GM12878 (cell line): ENCODE results near the gene TSC22D1. TPM values are rescaled to one million over a fixed set of nuclear protein-coding genes. Genes with fewer than 3 reads are reported as not detected.

Source experiments
- ATAC-seq: fragments of 200-7000 bp; cut with Tn5 transposase; 3 replicates; pipeline ENCODE4 v1.9.1; 2020; ENCODE audit warnings: mild to moderate bottlenecking, moderate library complexity
- BruUV-seq: library from RNA; stranded (reverse); fragments of 400-500 nt; replicated peaks from 2 replicates; lab custom pipeline; 2021; lab: Mats Ljungman, UMichigan
- CTCF ChIA-PET: fragments of 300-600 bp; sonication (Branson Sonifier 250); formaldehyde crosslinking; extraction: SDS; loops from one replicate; lab custom pipeline; 2021; ENCODE audit warnings: inconsistent platforms; lab: Yijun Ruan, JAX
- POLR2A ChIA-PET: fragments of 350-600 bp; formaldehyde crosslinking; extraction: SDS; loops from one replicate; lab custom pipeline; 2021; ENCODE audit warnings: inconsistent platforms; lab: Charles Lee
- RAD21 ChIA-PET: fragments of 300-600 bp; sonication (Branson Sonifier 250); formaldehyde crosslinking; loops from one replicate; lab custom pipeline; 2023; ENCODE audit warnings: antibody characterized with exemption; ENCODE audit not compliant: unreplicated experiment; lab: Charles Lee
- SMC1A ChIA-PET: fragments of 300-600 bp; sonication (Branson Sonifier 250); formaldehyde crosslinking; loops from one replicate; lab custom pipeline; 2023; ENCODE audit not compliant: unreplicated experiment, uncharacterized antibody; lab: Charles Lee
- DNase-seq: peaks from one replicate; pipeline ENCODE4 v3.0.0-alpha.2; 2011; ENCODE audit warnings: low read depth, low spot score
- FAIRE-seq: peaks from 3 replicates; lab custom pipeline; 2011; peaks lifted over from hg19 to GRCh38; lab: Jason Lieb, UNC
- H2AFZ ChIP-seq: 2 replicates; pipeline ENCODE4 v1.6.0; 2011; ENCODE audit warnings: low read depth, low read length, control low read depth; ENCODE audit not compliant: control insufficient read depth
- H3K27ac ChIP-seq: 2 replicates; pipeline ENCODE4 v1.5.1; 2011; ENCODE audit warnings: control low read depth; ENCODE audit not compliant: control insufficient read depth, insufficient read depth
- H3K27me3 ChIP-seq, 2 experiments: replicated peaks in 1 of 2; 2 replicates each; pipeline versions ENCODE4 v1.6.0 to v1.6.1; 2011; ENCODE audit warnings: low read length in 1 of 2; ENCODE audit not compliant: control insufficient read depth in 2 of 2, insufficient read depth in 2 of 2
- H3K36me3 ChIP-seq, 2 experiments: 2 replicates each; pipeline ENCODE4 v1.5.1; 2011; ENCODE audit warnings: low read length in 1 of 2; ENCODE audit not compliant: control insufficient read depth in 2 of 2, insufficient read depth in 2 of 2
- H3K4me1 ChIP-seq: 2 replicates; pipeline ENCODE4 v1.6.1; 2011; ENCODE audit warnings: mild to moderate bottlenecking, low read length, moderate library complexity, mixed read lengths; ENCODE audit not compliant: control insufficient read depth, insufficient read depth
- H3K4me2 ChIP-seq: 2 replicates; pipeline ENCODE4 v1.6.0; 2011; ENCODE audit warnings: control low read depth; ENCODE audit not compliant: control insufficient read depth, insufficient read depth
- H3K4me3 ChIP-seq: fragments of 200-600 bp; sonication (generic); 2 replicates; pipeline ENCODE4 v1.5.1; 2016
- H3K79me2 ChIP-seq: 2 replicates; pipeline ENCODE4 v1.6.0; 2011; ENCODE audit warnings: low read length; ENCODE audit not compliant: control insufficient read depth, insufficient read depth
- H3K9ac ChIP-seq: 2 replicates; pipeline ENCODE4 v1.8.0; 2011; ENCODE audit warnings: low read length, control low read depth, mixed read lengths; ENCODE audit not compliant: control insufficient read depth, insufficient read depth
- H3K9me3 ChIP-seq: replicated peaks from 3 replicates; pipeline ENCODE4 v1.5.1; 2011; ENCODE audit warnings: mild to moderate bottlenecking, low read length; ENCODE audit not compliant: control insufficient read depth, insufficient read depth
- H4K20me1 ChIP-seq: 2 replicates; pipeline ENCODE4 v1.6.0; 2011; ENCODE audit not compliant: control insufficient read depth, insufficient read depth
- EGR1 ChIP-seq, 2 experiments: IDR thresholded peaks; 1 replicate in 1 of 2; 2 replicates in 1 of 2; pipeline ENCODE4 v1.6.1; 2011 to 2012; ENCODE audit warnings: low read depth in 2 of 2, low read length in 2 of 2, borderline replicate concordance in 1 of 2, mild to moderate bottlenecking in 1 of 2, moderate library complexity in 1 of 2
- HDAC6 ChIP-seq: fragments of 200-600 bp; sonication (generic); IDR thresholded peaks from one replicate; pipeline ENCODE4 v1.8.0; 2017; ENCODE audit warnings: antibody characterized with exemption; ENCODE audit not compliant: unreplicated experiment
- JUND ChIP-seq: IDR thresholded peaks from 2 replicates; pipeline ENCODE4 v1.6.1; 2012; ENCODE audit warnings: low read depth, mild to moderate bottlenecking, low read length, improper control_type of control experiment, moderate library complexity
- KDM1A ChIP-seq: fragments of 200-600 bp; sonication (generic); IDR thresholded peaks from 2 replicates; pipeline ENCODE4 v1.6.1; 2016; ENCODE audit warnings: borderline replicate concordance
- MTA2 ChIP-seq: fragments of 450-650 bp; IDR thresholded peaks from 2 replicates; pipeline ENCODE4 v1.6.1; 2016; ENCODE audit warnings: low read depth, mild to moderate bottlenecking, moderate library complexity
- NFYB ChIP-seq: IDR thresholded peaks from 2 replicates; pipeline ENCODE4 v1.6.1; 2011; ENCODE audit warnings: low read depth, mild to moderate bottlenecking, low read length, improper control_type of control experiment, moderate library complexity; ENCODE audit not compliant: insufficient read depth
- PAX8 ChIP-seq: fragments of 450-650 bp; IDR thresholded peaks from 2 replicates; pipeline ENCODE4 v1.6.1; 2017; ENCODE audit warnings: mild to moderate bottlenecking, moderate library complexity
- SREBF1 ChIP-seq: IDR thresholded peaks from 2 replicates; pipeline ENCODE4 v1.6.1; 2012; ENCODE audit warnings: mild to moderate bottlenecking, low read length
- STAT1 ChIP-seq: fragments of 450-650 bp; conservative IDR thresholded peaks from 2 replicates; pipeline ENCODE4 v1.6.1; 2014; ENCODE audit warnings: antibody characterized with exemption, mild to moderate bottlenecking
- SUZ12 ChIP-seq: fragments of 200-600 bp; sonication (generic); IDR thresholded peaks from one replicate; pipeline ENCODE4 v1.6.1; 2018; ENCODE audit warnings: antibody characterized with exemption, mild to moderate bottlenecking; ENCODE audit not compliant: unreplicated experiment
- WGBS: methylation state at CpG from one replicate; pipeline ENCODE4 v1.1.6; 2016; ENCODE audit warnings: low lambda C conversion rate; ENCODE audit not compliant: insufficient replicate concordance, insufficient coverage; ENCODE audit errors: missing lambda C conversion rate; 5-methylcytosine and 5-hydroxymethylcytosine counted together
- in situ Hi-C: fragments of 300-500 bp; cut with MboI; formaldehyde crosslinking; loops from 9 replicates; pipeline ENCODE4 v1.14.3; 2018; ENCODE audit warnings: mixed read lengths
- intact Hi-C: fragments of 100-400 bp; cut with micrococcal nuclease; formaldehyde crosslinking; loops from one replicate; pipeline ENCODE4 v1.14.2; 2022; ENCODE audit not compliant: unreplicated experiment
- polyA plus RNA-seq, 11 experiments: library from polyadenylated mRNA; depleted of rRNA in 4 of 11; unstranded in 6 of 11; stranded (reverse) in 5 of 11; fragments of >200 nt; fragmentation: Nextera tagmentation in 4 of 11; fragmentation: Illumina TruSeq in 1 of 11; extraction: Ambion mirVana in 4 of 11; extraction: Trizol in 1 of 11; gene quantifications; 1 replicate in 1 of 11; 2 replicates in 10 of 11; pipeline versions ENCODE4 v1.2.1 to v1.2.3, GENCODE V29; 2011 to 2016; ENCODE audit warnings: inconsistent platforms in 2 of 11, missing spikeins in 2 of 11, low read depth in 1 of 11
- total RNA-seq, 4 experiments: library from RNA; depleted of rRNA in 3 of 4; stranded (reverse); fragments of >200 nt in 3 of 4; fragmentation: Illumina TruSeq in 1 of 4; extraction: Trizol in 1 of 4; gene quantifications; 2 replicates each; pipeline versions ENCODE4 v1.2.1 to v1.2.3, GENCODE V29; 2013 to 2021
- TF ChIP-seq, protein P1 (sequence below): fragments of 450-650 bp; IDR thresholded peaks from 2 replicates; pipeline ENCODE4 v1.6.1; 2018; ENCODE audit warnings: mild to moderate bottlenecking, low read depth, moderate library complexity; ENCODE audit not compliant: partially characterized antibody
- TF ChIP-seq, protein P2 (sequence below): IDR thresholded peaks from 2 replicates; pipeline ENCODE4 v1.6.1; 2011; ENCODE audit warnings: low read depth, mild to moderate bottlenecking, low read length, moderate library complexity, borderline replicate concordance; ENCODE audit errors: extremely low read depth
- TF ChIP-seq, protein P3 (sequence below): fragments of 150-350 bp; IDR thresholded peaks from 2 replicates; pipeline ENCODE4 v1.6.1; 2016; ENCODE audit warnings: low read depth, low read length
- TF ChIP-seq, protein P4 (sequence below): fragments of 450-650 bp; IDR thresholded peaks from 2 replicates; pipeline ENCODE4 v1.6.1; 2017; ENCODE audit warnings: mild to moderate bottlenecking, low read depth, inconsistent platforms; ENCODE audit not compliant: poor library complexity, severe bottlenecking

Gene TSC22D1
- total and polyA plus RNA-seq, 10 of the 15 experiments (the other 5 are each of a cell fraction or from before 2014, with no cell fraction given) = 0.37 to 15.7 (median 7.5) TPM

DNA sequence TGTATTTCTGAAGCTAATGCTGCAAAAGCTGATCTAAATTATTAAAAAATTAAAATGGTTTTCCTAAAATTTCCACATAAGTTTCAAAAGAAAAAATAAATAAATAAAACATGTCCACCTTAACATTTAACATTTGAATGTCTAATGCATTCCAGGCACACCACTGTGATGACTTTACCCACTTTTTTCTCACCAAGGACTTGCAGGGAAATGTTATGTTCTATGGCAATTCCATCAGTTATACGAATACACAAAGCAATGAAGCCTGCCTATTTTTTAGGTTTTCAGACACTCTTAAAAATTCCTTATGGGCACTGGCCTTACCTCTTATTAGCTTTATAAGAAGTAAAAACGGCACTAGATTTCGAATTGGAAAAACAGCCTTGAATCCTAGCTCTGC lies 10.2 kb downstream of the TSC22D1 start (continued):
- TF ChIP-seq, protein P1, sequence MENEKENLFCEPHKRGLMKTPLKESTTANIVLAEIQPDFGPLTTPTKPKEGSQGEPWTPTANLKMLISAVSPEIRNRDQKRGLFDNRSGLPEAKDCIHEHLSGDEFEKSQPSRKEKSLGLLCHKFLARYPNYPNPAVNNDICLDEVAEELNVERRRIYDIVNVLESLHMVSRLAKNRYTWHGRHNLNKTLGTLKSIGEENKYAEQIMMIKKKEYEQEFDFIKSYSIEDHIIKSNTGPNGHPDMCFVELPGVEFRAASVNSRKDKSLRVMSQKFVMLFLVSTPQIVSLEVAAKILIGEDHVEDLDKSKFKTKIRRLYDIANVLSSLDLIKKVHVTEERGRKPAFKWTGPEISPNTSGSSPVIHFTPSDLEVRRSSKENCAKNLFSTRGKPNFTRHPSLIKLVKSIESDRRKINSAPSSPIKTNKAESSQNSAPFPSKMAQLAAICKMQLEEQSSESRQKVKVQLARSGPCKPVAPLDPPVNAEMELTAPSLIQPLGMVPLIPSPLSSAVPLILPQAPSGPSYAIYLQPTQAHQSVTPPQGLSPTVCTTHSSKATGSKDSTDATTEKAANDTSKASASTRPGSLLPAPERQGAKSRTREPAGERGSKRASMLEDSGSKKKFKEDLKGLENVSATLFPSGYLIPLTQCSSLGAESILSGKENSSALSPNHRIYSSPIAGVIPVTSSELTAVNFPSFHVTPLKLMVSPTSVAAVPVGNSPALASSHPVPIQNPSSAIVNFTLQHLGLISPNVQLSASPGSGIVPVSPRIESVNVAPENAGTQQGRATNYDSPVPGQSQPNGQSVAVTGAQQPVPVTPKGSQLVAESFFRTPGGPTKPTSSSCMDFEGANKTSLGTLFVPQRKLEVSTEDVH = no peak
- TF ChIP-seq, protein P2, sequence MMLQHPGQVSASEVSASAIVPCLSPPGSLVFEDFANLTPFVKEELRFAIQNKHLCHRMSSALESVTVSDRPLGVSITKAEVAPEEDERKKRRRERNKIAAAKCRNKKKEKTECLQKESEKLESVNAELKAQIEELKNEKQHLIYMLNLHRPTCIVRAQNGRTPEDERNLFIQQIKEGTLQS = no peak
- TF ChIP-seq KDM1A (no peak), HDAC6 (no peak), MTA2 (no peak), JUND (no peak)

DNA sequence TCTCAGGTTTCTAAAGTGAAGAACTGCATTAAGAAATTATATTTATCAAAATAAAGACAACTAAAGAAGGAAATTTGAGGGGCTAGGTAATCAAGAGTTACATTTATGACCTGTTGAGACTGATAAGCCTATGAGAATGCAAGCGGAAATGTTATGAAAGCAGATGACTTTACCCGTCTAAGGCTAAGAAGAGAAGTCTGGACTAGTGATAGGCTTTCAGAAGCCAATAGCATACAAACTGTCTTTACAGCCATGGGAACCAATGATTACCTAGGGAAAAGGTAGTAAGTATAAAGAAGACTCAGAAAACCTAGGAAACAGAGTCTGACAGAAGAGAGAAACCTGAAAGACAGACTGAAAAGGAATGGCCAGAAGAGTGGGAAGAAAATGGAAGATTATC lies 11.2 kb downstream of the TSC22D1 start:
- Histone ChIP-seq H3K9ac (no peak overlapping the region), H3K4me2 (no peak overlapping the region), H3K27me3 (no peaks in the 10 kb centered on the region), H3K79me2 (no peaks in the 10 kb centered on the region), H2AFZ (no peak overlapping the region), H3K9me3 (no peaks in the 10 kb centered on the region), H3K4me1 (no peaks in the 10 kb centered on the region), H4K20me1 (no peaks in the 10 kb centered on the region), H3K4me3 (no peak overlapping the region), H3K27ac (no peak overlapping the region), H3K36me3 (no peaks in the 10 kb centered on the region)
- ChIA-PET POLR2A (no interaction called here), RAD21 (no interaction called here), SMC1A (no interaction called here), CTCF (no interaction called here)
- WGBS = 95% methylated on average over 2 of the region's 2 CpGs
- DNase-seq = no peak
- intact Hi-C loops = no loop called here
- ATAC-seq = no peak
- BruUV-seq = no TSS peak
- FAIRE-seq = no peak
- in situ Hi-C loops = no loop called here
- TF ChIP-seq PAX8 = no peak
- no peak for TF ChIP-seq NFYB
- TF ChIP-seq SREBF1 = no peak
- no peak for TF ChIP-seq SUZ12
- TF ChIP-seq STAT1 = no peak
- TF ChIP-seq, protein P3, sequence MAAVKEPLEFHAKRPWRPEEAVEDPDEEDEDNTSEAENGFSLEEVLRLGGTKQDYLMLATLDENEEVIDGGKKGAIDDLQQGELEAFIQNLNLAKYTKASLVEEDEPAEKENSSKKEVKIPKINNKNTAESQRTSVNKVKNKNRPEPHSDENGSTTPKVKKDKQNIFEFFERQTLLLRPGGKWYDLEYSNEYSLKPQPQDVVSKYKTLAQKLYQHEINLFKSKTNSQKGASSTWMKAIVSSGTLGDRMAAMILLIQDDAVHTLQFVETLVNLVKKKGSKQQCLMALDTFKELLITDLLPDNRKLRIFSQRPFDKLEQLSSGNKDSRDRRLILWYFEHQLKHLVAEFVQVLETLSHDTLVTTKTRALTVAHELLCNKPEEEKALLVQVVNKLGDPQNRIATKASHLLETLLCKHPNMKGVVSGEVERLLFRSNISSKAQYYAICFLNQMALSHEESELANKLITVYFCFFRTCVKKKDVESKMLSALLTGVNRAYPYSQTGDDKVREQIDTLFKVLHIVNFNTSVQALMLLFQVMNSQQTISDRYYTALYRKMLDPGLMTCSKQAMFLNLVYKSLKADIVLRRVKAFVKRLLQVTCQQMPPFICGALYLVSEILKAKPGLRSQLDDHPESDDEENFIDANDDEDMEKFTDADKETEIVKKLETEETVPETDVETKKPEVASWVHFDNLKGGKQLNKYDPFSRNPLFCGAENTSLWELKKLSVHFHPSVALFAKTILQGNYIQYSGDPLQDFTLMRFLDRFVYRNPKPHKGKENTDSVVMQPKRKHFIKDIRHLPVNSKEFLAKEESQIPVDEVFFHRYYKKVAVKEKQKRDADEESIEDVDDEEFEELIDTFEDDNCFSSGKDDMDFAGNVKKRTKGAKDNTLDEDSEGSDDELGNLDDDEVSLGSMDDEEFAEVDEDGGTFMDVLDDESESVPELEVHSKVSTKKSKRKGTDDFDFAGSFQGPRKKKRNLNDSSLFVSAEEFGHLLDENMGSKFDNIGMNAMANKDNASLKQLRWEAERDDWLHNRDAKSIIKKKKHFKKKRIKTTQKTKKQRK = no peak
- TF ChIP-seq, protein P4, sequence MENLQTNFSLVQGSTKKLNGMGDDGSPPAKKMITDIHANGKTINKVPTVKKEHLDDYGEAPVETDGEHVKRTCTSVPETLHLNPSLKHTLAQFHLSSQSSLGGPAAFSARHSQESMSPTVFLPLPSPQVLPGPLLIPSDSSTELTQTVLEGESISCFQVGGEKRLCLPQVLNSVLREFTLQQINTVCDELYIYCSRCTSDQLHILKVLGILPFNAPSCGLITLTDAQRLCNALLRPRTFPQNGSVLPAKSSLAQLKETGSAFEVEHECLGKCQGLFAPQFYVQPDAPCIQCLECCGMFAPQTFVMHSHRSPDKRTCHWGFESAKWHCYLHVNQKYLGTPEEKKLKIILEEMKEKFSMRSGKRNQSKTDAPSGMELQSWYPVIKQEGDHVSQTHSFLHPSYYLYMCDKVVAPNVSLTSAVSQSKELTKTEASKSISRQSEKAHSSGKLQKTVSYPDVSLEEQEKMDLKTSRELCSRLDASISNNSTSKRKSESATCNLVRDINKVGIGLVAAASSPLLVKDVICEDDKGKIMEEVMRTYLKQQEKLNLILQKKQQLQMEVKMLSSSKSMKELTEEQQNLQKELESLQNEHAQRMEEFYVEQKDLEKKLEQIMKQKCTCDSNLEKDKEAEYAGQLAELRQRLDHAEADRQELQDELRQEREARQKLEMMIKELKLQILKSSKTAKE = no peak
- TF ChIP-seq EGR1 (IDR thresholded peaks at IDR 0.05; ENCODE audit: borderline replicate concordance in 1 of 2, low read depth in 2 of 2, low read length in 2 of 2) = no peak
- TF ChIP-seq, protein P2 = no peak
